GM18873 (cell line): ENCODE results near the gene MAGI2.

Source experiments
- ATAC-seq: cut with Tn5 transposase; IDR thresholded peaks from one replicate; pipeline ENCODE4 v1.9.1; 2021; ENCODE audit warnings: mild to moderate bottlenecking, moderate library complexity, moderate number of reproducible peaks; ENCODE audit not compliant: unreplicated experiment, low FRiP score

The MAGI2 gene

GRCh38 chr7:78473571-78474301 is 979.7 kb downstream of the MAGI2 start:
- ATAC-seq, result no peak

DNA sequence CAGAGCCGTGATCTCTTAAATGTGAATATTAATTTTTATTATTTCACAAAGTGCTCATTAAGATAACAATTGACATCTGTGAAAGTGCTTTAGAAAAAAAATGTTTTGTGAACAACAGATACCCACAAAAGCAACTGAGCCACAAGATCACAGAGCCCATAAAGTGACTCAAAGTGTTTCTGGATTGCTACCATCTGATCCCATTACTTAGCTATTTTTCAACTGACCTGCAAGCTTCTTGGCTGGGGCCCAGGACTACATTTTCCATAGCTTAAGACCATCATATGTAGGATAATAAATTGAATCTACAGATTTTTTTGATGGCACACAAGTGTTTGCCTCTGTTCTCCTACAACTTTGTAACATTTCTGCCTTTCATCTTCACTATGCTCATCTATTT is 980.4 kb downstream of the MAGI2 start:
- no peak for ATAC-seq

- ATAC-seq, result no peak
Measured at GRCh38 chr7:78472519-78472918, 980.9 kb downstream of the MAGI2 start.

DNA sequence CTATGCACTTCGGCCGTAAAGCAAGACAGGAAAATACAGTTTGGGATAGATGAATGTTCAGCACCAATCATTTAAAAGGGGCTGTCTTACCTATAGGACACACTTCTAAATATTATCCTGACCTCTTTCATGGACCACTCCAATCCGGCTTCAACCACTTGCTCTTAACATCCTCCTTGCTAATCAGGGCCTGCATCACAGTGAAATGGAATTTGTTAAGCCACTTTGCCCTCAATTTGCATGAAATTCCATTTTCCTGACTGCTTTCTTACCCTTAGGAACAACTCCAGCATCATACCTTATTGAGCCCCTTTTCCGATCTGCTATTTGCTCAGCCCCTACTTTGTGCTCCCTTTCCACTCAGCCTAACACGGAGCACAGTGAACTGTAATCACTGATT is 987.6 kb downstream of the MAGI2 start:
- ATAC-seq, result no peak

DNA sequence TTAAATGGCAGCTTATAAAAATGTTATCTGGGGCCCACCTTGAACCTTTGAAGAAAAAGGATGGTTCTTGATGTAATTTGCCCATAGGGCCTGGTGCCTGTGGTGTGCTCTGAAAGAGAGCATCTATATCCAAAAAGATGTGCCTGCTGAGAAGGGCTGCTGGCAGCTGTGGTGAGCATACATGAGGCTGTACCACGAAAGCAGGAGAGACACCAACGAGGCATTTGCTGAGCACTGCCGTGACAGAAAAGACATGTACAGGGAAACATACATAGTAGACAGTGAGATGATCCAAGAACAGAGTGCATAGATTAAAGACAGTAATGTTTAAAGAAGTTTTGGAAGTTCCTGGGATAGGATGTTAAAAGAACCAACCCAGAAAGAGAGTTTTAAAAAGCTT is 990.4 kb downstream of the MAGI2 start:
- no peak for ATAC-seq

- ATAC-seq, result no peak
Measured at GRCh38 chr7:78450706-78451105, 1002.8 kb downstream of the MAGI2 start.

- no peak for ATAC-seq
Measured at GRCh38 chr7:78448911-78449310, 1004.6 kb downstream of the MAGI2 start.

DNA sequence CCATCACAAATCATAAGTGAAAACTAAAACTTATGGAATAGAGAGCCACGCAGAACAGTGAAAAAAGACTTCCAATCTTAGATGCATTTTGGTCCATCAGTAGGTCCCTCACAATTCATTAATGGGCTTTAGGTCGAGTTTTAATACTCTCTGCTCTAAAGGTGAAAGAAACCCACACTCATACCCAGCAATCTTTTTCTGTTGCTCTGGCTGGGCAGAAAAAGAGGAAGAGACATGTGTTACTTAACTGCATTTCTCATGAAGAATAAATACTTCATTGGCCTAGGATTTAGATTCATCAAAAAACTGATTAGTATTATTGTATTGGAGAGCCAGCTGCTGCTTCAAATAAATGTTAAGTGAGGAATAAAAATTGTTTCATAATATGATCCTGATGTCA is 1009.2 kb downstream of the MAGI2 start:
- ATAC-seq, result no peak

DNA sequence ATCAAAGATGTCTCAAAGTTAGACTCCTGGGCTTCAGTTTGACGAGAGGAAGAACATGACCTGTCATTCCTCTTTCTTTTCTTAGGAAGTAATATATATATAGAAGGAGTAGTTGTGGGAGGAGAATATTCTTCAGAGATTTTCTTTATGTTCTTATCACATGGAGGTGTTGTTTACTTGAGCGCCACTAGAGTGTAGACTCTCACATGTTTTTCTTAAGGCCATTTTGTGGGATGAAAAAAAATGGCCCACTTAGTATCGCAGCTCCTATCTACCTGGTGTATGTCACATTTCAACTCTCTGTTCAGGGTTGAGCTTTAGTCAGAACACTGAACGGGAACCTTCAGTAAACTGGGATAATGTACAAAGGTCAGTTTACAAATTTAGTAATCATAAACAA is 1009.7 kb downstream of the MAGI2 start:
- ATAC-seq, result no peak

- ATAC-seq, result no peak
Measured at GRCh38 chr7:78441737-78442136, 1011.7 kb downstream of the MAGI2 start.

DNA sequence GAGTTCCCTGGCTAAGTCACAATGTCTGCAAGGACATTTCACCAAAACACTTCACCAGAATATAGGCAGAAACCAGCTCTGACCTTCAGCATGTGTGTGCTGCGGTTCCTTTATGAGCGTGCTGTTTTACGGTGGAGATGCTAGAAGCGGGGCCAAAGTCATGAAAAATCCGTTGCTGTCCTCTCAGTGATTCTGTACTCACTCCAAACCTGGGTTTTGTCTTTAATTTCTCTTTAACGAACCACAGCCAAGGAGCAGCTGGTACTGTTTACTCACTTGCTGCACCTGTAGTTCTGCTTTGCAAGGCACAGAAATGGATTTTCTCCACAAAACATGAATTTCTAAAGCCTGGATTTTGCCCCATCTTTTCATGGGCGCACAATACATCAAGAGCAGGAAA is 1015.0 kb downstream of the MAGI2 start:
- ATAC-seq, result no peak

GRCh38 chr7:78437118-78437517 is 1016.3 kb downstream of the MAGI2 start:
- ATAC-seq, result no peak

- no peak for ATAC-seq
Measured at GRCh38 chr7:78435355-78435754, 1018.1 kb downstream of the MAGI2 start.

DNA sequence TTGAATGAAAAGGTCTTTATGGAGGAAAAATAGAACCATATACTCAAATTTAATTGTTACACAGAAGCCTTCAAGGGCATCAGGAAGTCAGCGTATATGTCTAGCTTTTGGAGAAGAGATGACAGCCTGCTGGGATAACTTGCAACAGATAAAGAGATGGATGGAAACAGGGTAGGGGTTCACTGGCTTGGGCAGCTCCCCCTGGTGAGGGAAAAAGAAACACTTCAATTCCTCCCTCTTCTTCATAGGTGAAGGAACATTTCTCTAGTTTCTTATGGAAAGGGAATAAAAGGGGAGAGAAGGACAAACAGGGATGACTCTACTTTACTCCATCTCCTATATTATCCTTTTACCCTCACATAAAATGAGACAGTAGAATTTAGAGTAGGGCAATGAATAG is 1019.2 kb downstream of the MAGI2 start:
- ATAC-seq, result no peak

DNA sequence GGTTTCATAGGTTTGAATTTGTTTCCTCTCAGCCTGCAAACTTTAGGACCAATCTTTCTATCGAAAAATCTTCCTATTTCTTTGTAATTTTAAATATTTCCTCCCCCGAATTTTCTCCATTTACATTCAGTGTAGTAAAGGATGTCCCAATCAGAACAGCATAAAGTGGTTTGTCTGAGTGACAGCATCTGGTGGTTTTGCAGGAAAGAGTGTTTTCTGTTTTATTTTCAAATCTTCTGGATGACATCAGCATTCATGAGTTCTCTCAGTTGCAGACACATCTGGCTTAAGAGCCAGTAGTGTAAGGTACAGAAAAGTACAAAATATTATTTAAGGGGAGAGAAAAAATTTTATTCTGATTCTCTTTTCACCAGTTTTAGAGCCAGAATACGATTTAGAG is 1020.0 kb downstream of the MAGI2 start:
- ATAC-seq, result no peak

- ATAC-seq, result no peak
Measured at GRCh38 chr7:78429878-78430277, 1023.6 kb downstream of the MAGI2 start.

- no peak for ATAC-seq
Measured at GRCh38 chr7:78427209-78427608, 1026.3 kb downstream of the MAGI2 start.

GRCh38 chr7:78420001-78420400 is 1033.5 kb downstream of the MAGI2 start:
- ATAC-seq, result no peak

- no peak for ATAC-seq
Measured at GRCh38 chr7:78417180-78417853, 1036.2 kb downstream of the MAGI2 start.

GRCh38 chr7:78413568-78413967 is 1039.9 kb downstream of the MAGI2 start:
- ATAC-seq, result no peak

GRCh38 chr7:78412216-78412858 is 1041.1 kb downstream of the MAGI2 start:
- no peak for ATAC-seq

DNA sequence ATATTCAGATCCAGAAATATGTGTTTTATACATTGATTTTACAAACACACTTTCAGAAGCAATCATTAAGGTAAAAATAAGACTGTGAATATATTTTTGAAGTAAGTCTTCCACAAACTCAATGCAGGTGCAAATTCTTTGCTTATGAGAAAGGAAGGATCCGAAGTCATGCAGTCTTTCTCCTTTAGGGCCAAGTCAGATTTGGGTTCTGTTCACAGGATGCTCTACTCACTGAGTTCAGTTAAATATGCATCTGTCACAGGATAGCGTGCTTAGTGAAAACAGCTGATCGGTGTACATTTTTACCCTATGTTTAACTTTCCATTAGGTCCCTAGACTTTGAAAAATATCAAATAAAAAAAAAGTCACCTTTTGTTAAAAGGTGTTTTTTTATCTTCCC is 1046.4 kb downstream of the MAGI2 start:
- ATAC-seq, result no peak
